Thoracic aorta (tissue), 2 donors: ENCODE measurements around the gene BOD1L2. TPM values are rescaled to one million over a fixed set of nuclear protein-coding genes. Genes with fewer than 3 reads are reported as not detected.

ENCODE experiments used
- ATAC-seq: fragments of 150-250 bp; one replicate; pipeline ENCODE4 v1.8.0; 2017; ENCODE audit warnings: low read depth; ENCODE audit not compliant: insufficient number of reproducible peaks, low FRiP score
- DNase-seq: peaks from one replicate; pipeline ENCODE4 v3.0.0-alpha.2; 2020; ENCODE audit warnings: low spot score
- H3K27ac ChIP-seq, 2 donors: fragments of 200-600 bp; sonication (generic); 1 replicate in 1 of 2; 2 replicates in 1 of 2; pipeline ENCODE4 v1.5.1; 2016; ENCODE audit warnings: mild to moderate bottlenecking in 2 of 2, moderate library complexity in 2 of 2
- H3K27me3 ChIP-seq: fragments of 200-600 bp; sonication (generic); replicated peaks from 2 replicates; pipeline ENCODE4 v1.6.0; 2016; ENCODE audit warnings: mild to moderate bottlenecking; ENCODE audit not compliant: insufficient read depth
- H3K36me3 ChIP-seq: fragments of 200-600 bp; sonication (generic); one replicate; pipeline ENCODE4 v1.5.1; 2016
- H3K4me1 ChIP-seq, 2 donors: fragments of 200-600 bp; sonication (generic); 1 replicate in 1 of 2; 2 replicates in 1 of 2; pipeline versions ENCODE4 v1.5.1 to v1.6.0; 2016; ENCODE audit warnings: low read depth in 2 of 2, mild to moderate bottlenecking in 1 of 2; ENCODE audit not compliant: control insufficient read depth in 1 of 2
- H3K4me3 ChIP-seq: fragments of 200-600 bp; sonication (generic); 2 replicates; pipeline ENCODE4 v1.5.1; 2016; ENCODE audit warnings: mild to moderate bottlenecking
- H3K9me3 ChIP-seq: fragments of 200-600 bp; sonication (generic); 2 replicates; pipeline ENCODE4 v1.5.1; 2016
- CTCF ChIP-seq: fragments of 200-600 bp; sonication (generic); IDR thresholded peaks from one replicate; pipeline ENCODE4 v1.5.1; 2019; ENCODE audit warnings: antibody characterized with exemption
- total RNA-seq, 2 donors: library from RNA; depleted of rRNA; stranded (reverse); fragments of >200 nt; gene quantifications; one replicate each; pipeline versions ENCODE4 v1.1.0 to v1.2.3, GENCODE V29; 2016

BOD1L2 gene
- total RNA-seq, result not detected

GRCh38 chr18:57146956-57147636 is at the start of gene BOD1L2:
Gene BOD1L2 (plus strand): TSS chr18:57147087. CDS start chr18:57147313, 226 bp downstream.
- no peaks in the 10 kb centered on the region for H3K9me3 ChIP-seq
- ATAC-seq (no peak), DNase-seq (no peak)
- H3K36me3 ChIP-seq, result no peaks in the 10 kb centered on the region
- H3K4me1 ChIP-seq, result no peaks in the 10 kb centered on the region
- no peak within 1 kb of the TSS for H3K4me3 ChIP-seq
- no peaks in the 10 kb centered on the region for H3K27me3 ChIP-seq
- H3K27ac ChIP-seq, result no peak within 1 kb of the TSS
- TF ChIP-seq CTCF, result no peak

- no peak overlapping the region for H3K27ac ChIP-seq
- no peak for ATAC-seq
- no peak overlapping the region for H3K4me3 ChIP-seq
- no peaks in the 10 kb centered on the region for H3K36me3 ChIP-seq
- H3K27me3 ChIP-seq, result no peaks in the 10 kb centered on the region
- H3K4me1 ChIP-seq, result no peaks in the 10 kb centered on the region
- DNase-seq, result no peak
- no peaks in the 10 kb centered on the region for H3K9me3 ChIP-seq
- TF ChIP-seq CTCF, result no peak
These were observed 39.6 kb upstream of the BOD1L2 start for GRCh38 chr18:57107140-57107832.

- DNase-seq, result no peak
- Histone ChIP-seq H3K27ac (no peak overlapping the region), H3K27me3 (no peaks in the 10 kb centered on the region), H3K4me1 (no peaks in the 10 kb centered on the region), H3K9me3 (no peaks in the 10 kb centered on the region), H3K4me3 (no peak overlapping the region), H3K36me3 (no peaks in the 10 kb centered on the region)
- ATAC-seq, result no peak
- TF ChIP-seq CTCF, result no peak
These were observed 36.6 kb upstream of the BOD1L2 start for GRCh38 chr18:57110290-57110689.

GRCh38 chr18:57113799-57114420 is 33.0 kb upstream of the BOD1L2 start:
- no peaks in the 10 kb centered on the region for H3K9me3 ChIP-seq
- ATAC-seq (no peak), DNase-seq (no peak)
- no peak overlapping the region for H3K27ac ChIP-seq
- no peaks in the 10 kb centered on the region for H3K27me3 ChIP-seq
- no peak for TF ChIP-seq CTCF
- H3K36me3 ChIP-seq, result no peaks in the 10 kb centered on the region
- H3K4me3 ChIP-seq, result no peak overlapping the region
- H3K4me1 ChIP-seq, result no peaks in the 10 kb centered on the region

GRCh38 chr18:57116598-57117132 is 30.2 kb upstream of the BOD1L2 start:
- ATAC-seq (no peak), DNase-seq (no peak)
- H3K36me3 ChIP-seq, result no peaks in the 10 kb centered on the region
- no peaks in the 10 kb centered on the region for H3K4me1 ChIP-seq
- H3K27me3 ChIP-seq, result no peaks in the 10 kb centered on the region
- no peaks in the 10 kb centered on the region for H3K9me3 ChIP-seq
- H3K27ac ChIP-seq, result no peak overlapping the region
- no peak overlapping the region for H3K4me3 ChIP-seq
- TF ChIP-seq CTCF, result no peak
